Ishikawa (cell line): Measurements from ENCODE around the gene WWOX.

Experiments used
- CEBPB ChIP-seq: IDR thresholded peaks from 2 replicates; pipeline ENCODE4 v1.6.1; 2012
- CREB1 ChIP-seq: IDR thresholded peaks from 2 replicates; pipeline ENCODE4 v1.6.1; 2012; ENCODE audit warnings: low read depth
- EGR1 ChIP-seq: IDR thresholded peaks from 2 replicates; pipeline ENCODE4 v1.6.1; 2012
- EP300 ChIP-seq: IDR thresholded peaks from 2 replicates; pipeline ENCODE4 v1.6.1; 2012; ENCODE audit warnings: borderline replicate concordance
- FOXM1 ChIP-seq: IDR thresholded peaks from 2 replicates; pipeline ENCODE4 v1.6.1; 2012; ENCODE audit warnings: low read depth, borderline replicate concordance
- MAX ChIP-seq: IDR thresholded peaks from 2 replicates; pipeline ENCODE4 v1.6.1; 2012
- NFIC ChIP-seq: IDR thresholded peaks from 2 replicates; pipeline ENCODE4 v1.6.1; 2012
- RAD21 ChIP-seq: IDR thresholded peaks from 2 replicates; pipeline ENCODE4 v1.6.1; 2012; ENCODE audit warnings: low read depth
- REST ChIP-seq: IDR thresholded peaks from 2 replicates; pipeline ENCODE4 v1.6.1; 2012; ENCODE audit warnings: low read depth, mild to moderate bottlenecking
- TAF1 ChIP-seq: IDR thresholded peaks from 2 replicates; pipeline ENCODE4 v1.6.1; 2012; ENCODE audit warnings: low read depth, mild to moderate bottlenecking
- TCF12 ChIP-seq: IDR thresholded peaks from 2 replicates; pipeline ENCODE4 v1.6.1; 2012; ENCODE audit warnings: low read depth
- TEAD4 ChIP-seq: IDR thresholded peaks from 2 replicates; pipeline ENCODE4 v1.6.1; 2012
- USF1 ChIP-seq: IDR thresholded peaks from 2 replicates; pipeline ENCODE4 v1.6.1; 2012
- YY1 ChIP-seq: IDR thresholded peaks from 2 replicates; pipeline ENCODE4 v1.6.1; 2012; ENCODE audit warnings: low read depth
- ZBTB7A ChIP-seq: IDR thresholded peaks from 2 replicates; pipeline ENCODE4 v1.6.1; 2012; ENCODE audit warnings: low read depth

Gene WWOX

GRCh38 chr16:78920621-78921020, 821.2 kb downstream of the WWOX start:
- TF ChIP-seq TAF1: no peak
- TF ChIP-seq TCF12: no peak
- TF ChIP-seq EP300: no peak
- TF ChIP-seq FOXM1: no peak
- TF ChIP-seq MAX: no peak
- TF ChIP-seq REST: no peak
- TF ChIP-seq TEAD4: no peak
- TF ChIP-seq USF1: no peak
- TF ChIP-seq RAD21: no peak
- no peak for TF ChIP-seq EGR1
- TF ChIP-seq CEBPB: no peak
- TF ChIP-seq NFIC: no peak
- no peak for TF ChIP-seq CREB1
- no peak for TF ChIP-seq YY1
- no peak for TF ChIP-seq ZBTB7A

GRCh38 chr16:78925083-78925767, 825.8 kb downstream of the WWOX start:
- TF ChIP-seq EP300 (no peak), TAF1 (no peak)

GRCh38 chr16:78926723-78927210, 827.3 kb downstream of the WWOX start:
- TF ChIP-seq FOXM1: no peak
- no peak for TF ChIP-seq EGR1
- TF ChIP-seq NFIC: no peak
- no peak for TF ChIP-seq ZBTB7A
- no peak for TF ChIP-seq EP300
- TF ChIP-seq CEBPB: no peak
- no peak for TF ChIP-seq TCF12
- no peak for TF ChIP-seq YY1
- TF ChIP-seq USF1: no peak
- TF ChIP-seq MAX: no peak
- no peak for TF ChIP-seq REST
- TF ChIP-seq TAF1: no peak

- TF ChIP-seq REST: no peak
- no peak for TF ChIP-seq TAF1
- TF ChIP-seq CEBPB: no peak
- TF ChIP-seq TEAD4: no peak
Measured at GRCh38 chr16:78927766-78928165, 828.3 kb downstream of the WWOX start.

- TF ChIP-seq CEBPB: no peak
- TF ChIP-seq EGR1: no peak
- no peak for TF ChIP-seq FOXM1
- no peak for TF ChIP-seq MAX
- TF ChIP-seq USF1: no peak
- TF ChIP-seq TAF1: no peak
- no peak for TF ChIP-seq TCF12
- no peak for TF ChIP-seq NFIC
- no peak for TF ChIP-seq ZBTB7A
- no peak for TF ChIP-seq YY1
- no peak for TF ChIP-seq REST
- TF ChIP-seq CREB1: no peak
- TF ChIP-seq TEAD4: no peak
- TF ChIP-seq EP300: no peak
Measured at GRCh38 chr16:78929841-78930240, 830.4 kb downstream of the WWOX start.
